Activated T-helper 2 cell treated with anti-CD3 and anti-CD28 coated beads, Interferon-gamma antibody, Interleukin-2, Interleukin-4, amounts not matched to agents 10 μg/mL and 5 μg/mL and 100 μg/mL, durations not matched to agents 14 hours and 24 hours and 36 hours (primary cell): Measurements from ENCODE around the gene BCAN. TPM values are rescaled to one million over a fixed set of nuclear protein-coding genes. Genes with fewer than 3 reads are reported as not detected.

Experiments used
- DNase-seq: peaks from one replicate; pipeline ENCODE4 v3.0.0; 2021; ENCODE audit warnings: low spot score
- H3K27ac Mint-ChIP-seq: one replicate; pipeline ENCODE4 v1.8.0; 2021; ENCODE audit warnings: mixed read lengths
- H3K27me3 Mint-ChIP-seq: one replicate; pipeline ENCODE4 v1.8.0; 2021; ENCODE audit warnings: low read depth, mixed read lengths
- H3K36me3 Mint-ChIP-seq: one replicate; pipeline ENCODE4 v1.8.0; 2021; ENCODE audit warnings: low read depth, mixed read lengths
- H3K4me1 Mint-ChIP-seq: one replicate; pipeline ENCODE4 v1.8.0; 2021; ENCODE audit warnings: low read depth, mixed read lengths
- H3K4me3 Mint-ChIP-seq: one replicate; pipeline ENCODE4 v1.8.0; 2021; ENCODE audit warnings: low read depth, mild to moderate bottlenecking, moderate library complexity, mixed read lengths
- H3K9me3 Mint-ChIP-seq: one replicate; pipeline ENCODE4 v1.8.0; 2021; ENCODE audit warnings: mixed read lengths
- intact Hi-C: fragments of 100-400 bp; cut with micrococcal nuclease; formaldehyde crosslinking; loops from one replicate; pipeline ENCODE4 v1.15.1; 2023
- total RNA-seq: library from RNA; stranded (reverse); gene quantifications from 2 replicates; pipeline ENCODE4 v1.2.3, GENCODE V29; 2022

Gene BCAN
- total RNA-seq, 1 donor from 2014 or later: not detected

DNA sequence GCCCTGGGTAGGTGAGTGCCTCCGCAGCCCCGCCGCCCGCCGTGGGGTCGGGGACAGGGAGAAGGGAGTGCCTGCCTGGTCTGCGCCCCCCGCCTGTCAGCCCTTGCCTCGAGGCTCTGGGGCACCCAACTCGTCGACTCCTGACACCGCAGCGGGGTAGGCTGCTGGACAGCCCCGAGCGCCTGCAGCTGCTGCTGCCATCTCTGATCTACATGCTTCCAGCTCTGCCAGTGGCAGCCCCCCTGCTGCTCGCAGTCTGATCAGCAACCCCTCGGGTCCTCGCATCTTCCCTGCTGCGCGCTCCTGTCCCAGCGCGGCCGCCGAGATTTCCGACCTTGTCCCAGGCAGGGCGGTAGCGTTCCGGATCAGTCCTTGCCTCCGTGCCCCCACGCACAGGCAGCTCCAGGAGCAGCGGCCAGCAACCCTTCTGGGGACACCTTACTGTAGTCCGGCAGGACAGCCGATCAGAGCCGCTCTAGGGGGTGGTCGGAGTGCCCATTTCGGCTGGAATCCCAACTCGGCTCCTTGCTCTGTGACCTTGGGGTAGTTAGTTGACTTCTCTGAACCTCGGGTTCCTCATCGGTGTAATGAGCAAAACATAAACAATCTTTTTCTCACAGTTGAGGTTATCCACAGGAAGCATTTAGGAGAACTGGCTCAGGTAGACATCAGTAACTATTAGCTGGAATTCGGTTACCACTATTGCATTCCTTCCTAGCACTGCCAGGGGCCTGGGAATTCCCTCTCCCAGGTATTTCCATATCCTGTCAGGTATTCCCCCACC is 540 bp downstream of the BCAN start:
- intact Hi-C loops: no loop called here
- peak overlapping the region; percentile 35 for H3K4me3 Mint-ChIP-seq
- H3K27ac Mint-ChIP-seq: no peak overlapping the region
- no peak for DNase-seq
- no peaks in the 10 kb centered on the region for H3K36me3 Mint-ChIP-seq
- H3K4me1 Mint-ChIP-seq: peaks cover 19% of the 10 kb centered on the region
- no peaks in the 10 kb centered on the region for H3K9me3 Mint-ChIP-seq
- H3K27me3 Mint-ChIP-seq: peaks cover 68% of the 10 kb centered on the region

DNA sequence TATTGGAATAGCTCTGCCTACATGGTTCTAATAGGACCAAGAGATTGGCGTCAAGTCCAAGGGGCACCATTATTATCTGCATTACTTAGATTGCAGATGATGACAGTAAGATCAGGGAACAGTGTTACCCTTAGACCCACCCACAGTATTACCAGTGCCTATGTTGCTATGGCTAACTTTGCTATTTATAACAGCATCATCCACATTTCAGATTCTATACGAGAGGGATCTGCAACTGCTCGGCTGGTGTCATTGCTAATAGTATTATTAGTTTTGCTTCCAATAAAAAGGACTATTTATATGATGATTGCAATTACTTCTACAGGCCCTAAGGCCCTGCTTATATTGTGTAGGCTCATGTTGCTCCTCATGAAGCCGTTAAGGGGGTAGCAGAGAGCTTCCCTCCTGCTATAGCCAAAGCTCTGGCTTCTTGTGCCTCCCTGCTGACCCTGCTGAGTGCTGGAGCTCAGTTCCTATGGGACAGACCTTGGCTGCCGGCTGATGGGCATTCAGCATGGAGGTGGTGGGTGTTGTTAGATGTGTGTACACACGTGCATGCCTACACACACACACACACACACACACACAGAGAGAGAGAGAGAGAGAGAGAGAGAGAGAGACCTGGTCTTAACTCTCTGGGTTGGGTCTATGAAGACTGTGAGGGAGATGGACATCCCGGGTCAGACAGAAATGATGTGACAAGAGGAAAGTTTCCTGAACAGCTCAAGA is 1.3 kb downstream of the BCAN start:
- Mint-ChIP-seq H3K27ac (no peak overlapping the region), H3K9me3 (no peaks in the 10 kb centered on the region), H3K4me3 (no peak overlapping the region), H3K27me3 (peaks cover 69% of the 10 kb centered on the region), H3K36me3 (no peaks in the 10 kb centered on the region), H3K4me1 (peaks cover 19% of the 10 kb centered on the region)
- intact Hi-C loops: no loop called here
- DNase-seq: no peak

DNA sequence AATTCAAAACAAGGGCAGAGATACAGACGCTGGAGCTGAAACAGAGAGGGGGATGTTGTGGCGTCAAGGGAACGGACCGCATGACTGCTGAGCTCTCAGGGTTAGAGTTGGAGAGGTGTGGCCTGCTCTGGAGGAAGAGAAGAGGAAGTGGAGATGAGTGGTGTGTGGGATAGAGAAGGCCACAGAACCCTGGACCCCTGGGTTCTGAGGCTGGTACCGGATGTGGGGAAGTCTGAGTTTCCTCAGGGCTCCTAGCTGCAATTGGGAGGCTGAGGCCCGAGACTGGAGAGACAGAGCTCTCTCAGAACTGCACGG is 1.8 kb downstream of the BCAN start:
- no peaks in the 10 kb centered on the region for H3K36me3 Mint-ChIP-seq
- H3K4me3 Mint-ChIP-seq: no peak overlapping the region
- intact Hi-C loops: no loop called here
- H3K4me1 Mint-ChIP-seq: peaks cover 19% of the 10 kb centered on the region
- peaks cover 67% of the 10 kb centered on the region for H3K27me3 Mint-ChIP-seq
- H3K27ac Mint-ChIP-seq: no peak overlapping the region
- DNase-seq: peak; percentile 46
- H3K9me3 Mint-ChIP-seq: no peaks in the 10 kb centered on the region

DNA sequence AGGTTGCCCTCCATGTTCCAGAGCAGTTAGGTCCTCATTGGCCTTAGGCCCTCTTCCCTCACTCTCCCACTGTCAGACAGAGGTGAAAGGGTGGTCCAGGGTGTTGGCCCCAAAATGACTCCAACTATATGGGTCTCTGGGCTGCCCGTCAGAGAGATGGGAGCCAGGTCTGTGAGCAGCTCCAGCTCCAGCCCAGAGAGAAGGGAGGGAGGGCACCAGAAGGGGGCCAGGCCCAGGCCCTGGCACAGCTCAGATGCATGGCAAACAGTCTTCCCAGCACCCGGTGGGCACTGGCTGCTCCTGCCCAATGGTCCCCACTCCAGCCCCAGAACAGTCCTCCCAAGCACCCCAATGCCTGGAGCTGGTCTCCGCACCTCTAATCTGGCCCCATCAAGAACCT is 2.2 kb downstream of the BCAN start:
- H3K4me1 Mint-ChIP-seq: peaks cover 19% of the 10 kb centered on the region
- intact Hi-C loops: no loop called here
- peaks cover 66% of the 10 kb centered on the region for H3K27me3 Mint-ChIP-seq
- no peak overlapping the region for H3K27ac Mint-ChIP-seq
- no peak overlapping the region for H3K4me3 Mint-ChIP-seq
- no peaks in the 10 kb centered on the region for H3K36me3 Mint-ChIP-seq
- no peak for DNase-seq
- H3K9me3 Mint-ChIP-seq: no peaks in the 10 kb centered on the region

DNA sequence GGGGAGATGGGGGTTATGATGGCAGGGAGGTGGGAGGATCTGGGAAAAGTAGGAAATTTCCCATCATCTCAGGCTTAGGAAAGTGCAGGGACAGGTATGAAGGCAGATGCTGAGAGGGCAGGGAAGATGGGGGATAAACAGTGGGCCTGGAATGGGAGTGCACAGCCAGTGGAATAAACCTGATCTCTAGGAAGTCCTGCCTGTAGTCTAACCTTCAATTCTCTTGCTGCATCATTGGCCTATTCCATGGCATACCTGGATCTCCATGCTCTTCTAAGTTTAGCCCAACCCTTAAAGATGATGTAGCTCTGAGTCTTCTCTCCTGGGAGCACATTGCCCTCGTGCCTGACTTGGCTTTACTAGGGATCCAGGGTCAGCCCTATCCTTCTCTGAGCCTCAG is 2.7 kb downstream of the BCAN start:
- intact Hi-C loops: no loop called here
- no peak overlapping the region for H3K27ac Mint-ChIP-seq
- no peaks in the 10 kb centered on the region for H3K9me3 Mint-ChIP-seq
- no peaks in the 10 kb centered on the region for H3K36me3 Mint-ChIP-seq
- no peak overlapping the region for H3K4me3 Mint-ChIP-seq
- no peak for DNase-seq
- H3K4me1 Mint-ChIP-seq: peaks cover 19% of the 10 kb centered on the region
- H3K27me3 Mint-ChIP-seq: peaks cover 62% of the 10 kb centered on the region

DNA sequence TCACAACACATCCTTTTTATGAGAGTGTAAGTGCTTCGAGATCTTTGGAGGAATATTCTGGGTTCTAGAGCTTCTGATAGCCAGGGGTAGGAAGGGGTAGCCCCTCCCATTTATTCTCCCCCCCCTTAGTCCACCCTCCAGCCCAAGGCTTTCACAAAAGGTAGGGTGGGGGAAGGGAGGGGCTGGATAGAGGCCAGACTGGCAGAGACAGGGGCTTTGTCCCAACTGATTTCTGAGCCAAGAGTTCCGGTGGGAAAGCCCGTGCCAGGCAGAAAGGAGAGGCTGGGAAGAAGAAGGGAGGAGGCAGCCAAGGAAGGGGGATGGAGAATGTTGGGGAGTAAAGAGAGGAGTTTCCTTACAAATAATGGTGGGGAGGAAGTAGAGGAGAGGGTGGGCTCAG is 3.1 kb downstream of the BCAN start:
- Mint-ChIP-seq H3K4me1 (peaks cover 19% of the 10 kb centered on the region), H3K9me3 (no peaks in the 10 kb centered on the region), H3K27me3 (peaks cover 60% of the 10 kb centered on the region), H3K36me3 (no peaks in the 10 kb centered on the region), H3K4me3 (no peak overlapping the region), H3K27ac (no peak overlapping the region)
- intact Hi-C loops: no loop called here
- no peak for DNase-seq

DNA sequence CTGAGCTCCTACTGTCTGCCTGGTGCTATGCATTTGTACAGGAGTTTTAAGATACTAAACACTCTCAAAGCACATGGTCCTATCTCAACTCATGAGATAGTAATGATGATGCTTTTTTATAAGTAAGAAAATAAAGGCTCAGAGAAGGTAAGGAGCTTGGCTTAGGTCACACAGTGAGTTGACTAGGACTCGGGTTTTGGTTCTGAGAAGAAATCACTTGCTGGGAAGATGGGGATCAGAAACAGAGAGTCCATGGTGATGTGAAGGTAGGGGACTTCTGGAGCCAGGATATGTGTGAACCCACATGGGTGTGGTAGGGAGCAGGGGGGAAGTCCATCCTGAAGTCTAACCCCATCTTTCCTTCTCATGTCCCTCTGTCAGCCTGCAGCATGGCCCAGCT is 3.7 kb downstream of the BCAN start:
- H3K27me3 Mint-ChIP-seq: peaks cover 57% of the 10 kb centered on the region
- intact Hi-C loops: no loop called here
- H3K4me1 Mint-ChIP-seq: peaks cover 19% of the 10 kb centered on the region
- no peaks in the 10 kb centered on the region for H3K9me3 Mint-ChIP-seq
- no peak overlapping the region for H3K4me3 Mint-ChIP-seq
- DNase-seq: no peak
- H3K36me3 Mint-ChIP-seq: no peaks in the 10 kb centered on the region
- H3K27ac Mint-ChIP-seq: no peak overlapping the region

DNA sequence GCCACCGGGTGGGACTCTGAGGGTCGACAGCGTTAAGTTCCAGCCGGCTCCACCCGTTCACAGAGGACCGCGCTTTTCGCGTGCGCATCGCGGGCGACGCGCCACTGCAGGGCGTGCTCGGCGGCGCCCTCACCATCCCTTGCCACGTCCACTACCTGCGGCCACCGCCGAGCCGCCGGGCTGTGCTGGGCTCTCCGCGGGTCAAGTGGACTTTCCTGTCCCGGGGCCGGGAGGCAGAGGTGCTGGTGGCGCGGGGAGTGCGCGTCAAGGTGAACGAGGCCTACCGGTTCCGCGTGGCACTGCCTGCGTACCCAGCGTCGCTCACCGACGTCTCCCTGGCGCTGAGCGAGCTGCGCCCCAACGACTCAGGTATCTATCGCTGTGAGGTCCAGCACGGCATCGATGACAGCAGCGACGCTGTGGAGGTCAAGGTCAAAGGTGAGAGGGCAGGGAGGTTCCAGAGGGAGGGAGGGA is 4.9 kb downstream of the BCAN start:
- Mint-ChIP-seq H3K27ac (no peak overlapping the region), H3K27me3 (peaks cover 46% of the 10 kb centered on the region), H3K9me3 (no peaks in the 10 kb centered on the region), H3K4me1 (peaks cover 15% of the 10 kb centered on the region), H3K4me3 (no peak overlapping the region), H3K36me3 (no peaks in the 10 kb centered on the region)
- no peak for DNase-seq
- intact Hi-C loops: no loop called here

DNA sequence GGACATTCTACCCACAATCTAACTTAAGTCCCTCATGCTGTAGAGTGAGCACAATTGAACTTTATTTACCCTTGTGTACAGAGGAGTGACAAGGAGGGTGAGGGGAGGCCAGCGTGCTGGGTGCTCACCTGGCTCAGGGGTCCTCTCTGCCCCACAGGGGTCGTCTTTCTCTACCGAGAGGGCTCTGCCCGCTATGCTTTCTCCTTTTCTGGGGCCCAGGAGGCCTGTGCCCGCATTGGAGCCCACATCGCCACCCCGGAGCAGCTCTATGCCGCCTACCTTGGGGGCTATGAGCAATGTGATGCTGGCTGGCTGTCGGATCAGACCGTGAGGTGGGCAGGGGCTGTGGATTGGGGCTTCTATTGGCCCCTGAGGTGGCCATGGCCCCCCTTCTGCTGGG is 5.4 kb downstream of the BCAN start:
- Mint-ChIP-seq H3K27me3 (peaks cover 49% of the 10 kb centered on the region), H3K27ac (no peak overlapping the region), H3K36me3 (no peaks in the 10 kb centered on the region), H3K4me3 (no peak overlapping the region), H3K9me3 (no peaks in the 10 kb centered on the region), H3K4me1 (peaks cover 15% of the 10 kb centered on the region)
- DNase-seq: no peak
- intact Hi-C loops: no loop called here

DNA sequence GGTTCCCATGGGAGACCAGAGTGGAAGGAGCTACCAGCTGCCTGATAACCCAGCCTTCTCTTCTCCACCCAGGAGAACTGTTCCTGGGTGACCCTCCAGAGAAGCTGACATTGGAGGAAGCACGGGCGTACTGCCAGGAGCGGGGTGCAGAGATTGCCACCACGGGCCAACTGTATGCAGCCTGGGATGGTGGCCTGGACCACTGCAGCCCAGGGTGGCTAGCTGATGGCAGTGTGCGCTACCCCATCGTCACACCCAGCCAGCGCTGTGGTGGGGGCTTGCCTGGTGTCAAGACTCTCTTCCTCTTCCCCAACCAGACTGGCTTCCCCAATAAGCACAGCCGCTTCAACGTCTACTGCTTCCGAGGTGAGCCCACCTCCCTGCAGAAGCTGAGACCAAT is 6.6 kb downstream of the BCAN start:
- H3K9me3 Mint-ChIP-seq: no peaks in the 10 kb centered on the region
- intact Hi-C loops: no loop called here
- H3K4me3 Mint-ChIP-seq: no peak overlapping the region
- no peaks in the 10 kb centered on the region for H3K36me3 Mint-ChIP-seq
- H3K27me3 Mint-ChIP-seq: peaks cover 44% of the 10 kb centered on the region
- no peak overlapping the region for H3K27ac Mint-ChIP-seq
- H3K4me1 Mint-ChIP-seq: peaks cover 7% of the 10 kb centered on the region
- no peak for DNase-seq

DNA sequence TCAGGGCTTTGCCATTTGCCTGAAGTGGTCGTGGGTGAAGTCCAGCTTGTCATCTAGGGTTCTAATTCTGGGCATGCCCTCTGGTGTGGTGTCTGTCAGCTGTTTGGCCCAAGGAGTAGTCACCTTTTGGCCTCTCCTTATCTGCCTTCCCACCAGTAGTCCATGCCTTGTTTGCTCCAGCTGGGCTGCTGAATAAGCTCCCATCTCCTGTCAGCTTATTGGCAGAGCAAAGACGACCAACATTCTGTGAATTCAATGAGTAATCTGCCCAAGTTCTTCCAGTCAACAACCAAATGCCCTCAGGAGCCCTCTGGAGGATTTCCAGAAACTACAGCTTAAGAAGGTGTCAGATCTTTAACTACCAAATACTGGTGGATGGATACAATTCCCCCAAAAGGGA is 7.0 kb downstream of the BCAN start:
- no peak for DNase-seq
- Mint-ChIP-seq H3K4me3 (no peak overlapping the region), H3K27me3 (peaks cover 42% of the 10 kb centered on the region), H3K9me3 (no peaks in the 10 kb centered on the region), H3K36me3 (no peaks in the 10 kb centered on the region), H3K4me1 (peaks cover 2% of the 10 kb centered on the region), H3K27ac (no peak overlapping the region)
- intact Hi-C loops: no loop called here

DNA sequence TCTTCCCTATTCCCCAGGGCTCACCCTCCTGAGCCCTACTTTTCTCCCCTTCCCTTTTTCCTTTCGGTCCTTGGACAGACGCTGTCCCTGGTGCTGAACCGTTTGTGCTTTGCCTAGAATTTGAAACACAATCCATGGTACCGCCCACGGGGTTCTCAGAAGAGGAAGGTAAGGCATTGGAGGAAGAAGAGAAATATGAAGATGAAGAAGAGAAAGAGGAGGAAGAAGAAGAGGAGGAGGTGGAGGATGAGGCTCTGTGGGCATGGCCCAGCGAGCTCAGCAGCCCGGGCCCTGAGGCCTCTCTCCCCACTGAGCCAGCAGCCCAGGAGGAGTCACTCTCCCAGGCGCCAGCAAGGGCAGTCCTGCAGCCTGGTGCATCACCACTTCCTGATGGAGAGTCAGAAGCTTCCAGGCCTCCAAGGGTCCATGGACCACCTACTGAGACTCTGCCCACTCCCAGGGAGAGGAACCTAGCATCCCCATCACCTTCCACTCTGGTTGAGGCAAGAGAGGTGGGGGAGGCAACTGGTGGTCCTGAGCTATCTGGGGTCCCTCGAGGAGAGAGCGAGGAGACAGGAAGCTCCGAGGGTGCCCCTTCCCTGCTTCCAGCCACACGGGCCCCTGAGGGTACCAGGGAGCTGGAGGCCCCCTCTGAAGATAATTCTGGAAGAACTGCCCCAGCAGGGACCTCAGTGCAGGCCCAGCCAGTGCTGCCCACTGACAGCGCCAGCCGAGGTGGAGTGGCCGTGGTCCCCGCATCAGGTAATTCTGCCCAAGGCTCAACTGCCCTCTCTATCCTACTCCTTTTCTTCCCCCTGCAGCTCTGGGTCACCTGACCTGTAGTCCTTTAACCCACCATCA is 10.4 kb downstream of the BCAN start:
- Mint-ChIP-seq H3K27ac (no peak overlapping the region), H3K4me3 (no peak overlapping the region), H3K36me3 (no peaks in the 10 kb centered on the region), H3K4me1 (peaks cover 6% of the 10 kb centered on the region), H3K27me3 (peaks cover 48% of the 10 kb centered on the region), H3K9me3 (no peaks in the 10 kb centered on the region)
- no peak for DNase-seq
- intact Hi-C loops: no loop called here

DNA sequence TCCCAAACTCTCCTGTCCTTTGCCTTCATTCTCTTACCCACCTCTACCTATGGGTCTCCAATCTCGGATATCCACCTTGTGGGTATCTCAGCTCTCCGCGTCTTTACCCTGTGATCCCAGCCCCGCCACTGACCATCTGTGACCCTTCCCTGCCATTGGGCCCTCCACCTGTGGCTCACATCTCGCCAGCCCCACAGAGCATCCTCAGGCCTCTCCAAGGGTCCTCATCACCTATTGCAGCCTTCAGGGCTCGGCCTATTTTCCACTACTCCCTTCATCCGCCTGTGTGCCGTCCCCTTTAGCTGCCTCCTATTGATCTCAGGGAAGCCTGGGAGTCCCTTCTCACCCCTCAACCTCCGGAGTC is 11.1 kb downstream of the BCAN start:
- Mint-ChIP-seq H3K4me1 (peaks cover 11% of the 10 kb centered on the region), H3K27me3 (peaks cover 49% of the 10 kb centered on the region), H3K36me3 (no peaks in the 10 kb centered on the region), H3K9me3 (no peaks in the 10 kb centered on the region), H3K4me3 (no peak overlapping the region), H3K27ac (no peak overlapping the region)
- no peak for DNase-seq
- intact Hi-C loops: no loop called here
